DMS53 (cell line): ENCODE measurements around the gene TXNRD1.
A peak's percentile ranks its signal among the peaks of the same experiment; 100 is the strongest.
"Not testable (repeated sequence)": the region's sequence is repeated elsewhere in the genome, so short reads cannot be mapped to it uniquely, and the experiment has no call there.

ENCODE experiments used
- DNase-seq: peaks from one replicate; lab custom pipeline; 2025; lab: John Stamatoyannopoulos, UW

TXNRD1 gene

DNA sequence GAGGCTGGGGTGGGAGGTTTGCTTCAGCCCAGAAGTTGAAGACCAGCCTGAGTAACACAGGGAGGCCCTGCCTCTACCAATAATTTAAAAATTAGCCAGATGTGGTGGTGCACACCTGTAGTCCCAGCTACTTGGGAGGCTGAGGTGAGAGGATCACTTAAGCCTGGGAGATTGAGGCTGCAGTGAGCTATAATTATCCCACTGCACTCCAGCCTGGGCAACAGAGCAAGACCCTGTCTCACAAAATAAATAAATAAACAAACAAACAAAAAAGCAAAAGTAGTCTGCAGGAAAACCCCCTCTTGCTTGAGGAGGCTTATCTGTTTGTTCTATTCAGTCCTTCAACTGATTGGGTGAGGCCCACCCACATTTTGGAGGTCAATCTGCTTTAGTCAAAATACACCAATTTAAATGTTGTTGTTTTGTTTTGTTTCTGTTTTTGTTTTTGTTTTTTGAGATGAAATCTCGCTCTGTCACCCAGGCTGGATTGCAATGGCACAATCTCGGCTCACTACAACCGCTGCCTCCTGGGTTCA is 24.9 kb upstream of the TXNRD1 start:
- no peak for DNase-seq

DNA sequence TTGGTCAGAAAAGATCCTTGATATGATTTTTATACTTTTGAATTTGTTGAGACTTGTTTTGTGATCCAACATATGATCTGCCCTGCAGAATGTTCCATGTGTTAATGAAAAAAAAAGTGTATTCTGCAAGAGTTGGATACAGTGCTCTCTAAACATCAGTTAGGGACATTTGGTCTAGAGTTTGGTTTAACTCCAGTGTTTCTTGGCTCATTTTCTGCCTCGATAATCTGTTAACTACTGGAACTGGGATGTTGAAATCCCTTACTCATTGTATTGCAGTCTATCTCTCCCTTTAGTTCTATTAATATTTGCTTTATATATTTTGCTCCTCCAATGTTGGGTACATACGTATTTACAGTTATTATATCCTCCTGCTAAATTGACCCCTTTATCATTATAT is 18.3 kb upstream of the TXNRD1 start:
- DNase-seq, result no peak

DNA sequence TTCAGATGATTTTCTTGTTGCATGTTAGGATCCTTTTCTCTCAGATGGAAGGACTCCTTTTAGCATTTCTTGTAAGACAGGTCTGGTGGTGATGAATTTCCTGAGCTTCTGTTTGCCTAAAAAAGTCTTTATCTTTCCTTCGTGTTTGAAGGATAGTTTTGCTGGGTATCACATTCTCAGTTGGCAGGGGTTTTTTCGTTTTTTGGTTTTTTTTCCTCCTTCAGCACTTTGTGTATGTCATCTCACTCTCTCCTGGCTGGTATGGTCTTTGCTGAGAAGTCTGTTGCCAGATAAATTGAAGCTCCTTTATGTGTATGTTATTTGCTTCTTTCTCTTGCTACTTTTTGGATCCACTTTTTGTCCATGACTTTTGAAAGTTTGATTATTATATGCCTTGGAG is 15.6 kb upstream of the TXNRD1 start:
- DNase-seq, result no peak

DNA sequence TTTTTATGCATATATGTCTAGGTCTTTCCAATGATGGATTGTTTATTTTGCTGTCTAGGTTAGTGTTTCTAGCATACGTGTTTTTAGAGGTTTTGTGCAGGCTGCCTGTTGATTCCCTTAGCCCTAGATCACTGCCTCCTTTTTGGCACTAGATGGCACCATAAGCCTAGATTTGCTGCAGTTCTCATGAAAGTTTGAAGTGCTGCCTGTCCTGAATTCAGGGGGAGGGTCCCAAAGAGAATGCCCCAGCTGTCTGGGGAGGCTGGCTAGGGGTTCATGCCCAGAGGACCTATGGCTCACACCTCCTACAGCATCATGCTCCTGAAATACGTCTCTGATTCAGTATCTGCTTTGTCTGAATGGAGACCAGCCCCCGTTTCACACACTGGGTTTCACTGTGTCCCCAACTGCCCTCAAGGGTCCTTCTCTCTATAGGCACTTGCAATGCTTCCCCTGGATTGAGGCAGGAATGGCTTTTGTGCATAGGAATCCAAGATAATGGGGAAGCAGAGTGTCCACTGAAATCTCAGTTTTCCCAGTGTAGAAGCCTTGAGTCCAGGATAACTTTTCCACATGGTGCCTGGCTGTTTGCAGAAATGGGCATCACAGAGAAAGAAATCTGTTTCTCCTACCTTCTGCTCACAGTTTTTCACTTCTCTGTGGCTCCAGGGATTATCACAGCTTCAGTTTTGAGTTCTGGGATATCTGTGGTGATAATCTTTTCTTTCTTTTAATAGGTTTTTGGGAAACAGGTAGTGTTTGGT is 14.2 kb upstream of the TXNRD1 start:
- DNase-seq, result peak; percentile 82

DNA sequence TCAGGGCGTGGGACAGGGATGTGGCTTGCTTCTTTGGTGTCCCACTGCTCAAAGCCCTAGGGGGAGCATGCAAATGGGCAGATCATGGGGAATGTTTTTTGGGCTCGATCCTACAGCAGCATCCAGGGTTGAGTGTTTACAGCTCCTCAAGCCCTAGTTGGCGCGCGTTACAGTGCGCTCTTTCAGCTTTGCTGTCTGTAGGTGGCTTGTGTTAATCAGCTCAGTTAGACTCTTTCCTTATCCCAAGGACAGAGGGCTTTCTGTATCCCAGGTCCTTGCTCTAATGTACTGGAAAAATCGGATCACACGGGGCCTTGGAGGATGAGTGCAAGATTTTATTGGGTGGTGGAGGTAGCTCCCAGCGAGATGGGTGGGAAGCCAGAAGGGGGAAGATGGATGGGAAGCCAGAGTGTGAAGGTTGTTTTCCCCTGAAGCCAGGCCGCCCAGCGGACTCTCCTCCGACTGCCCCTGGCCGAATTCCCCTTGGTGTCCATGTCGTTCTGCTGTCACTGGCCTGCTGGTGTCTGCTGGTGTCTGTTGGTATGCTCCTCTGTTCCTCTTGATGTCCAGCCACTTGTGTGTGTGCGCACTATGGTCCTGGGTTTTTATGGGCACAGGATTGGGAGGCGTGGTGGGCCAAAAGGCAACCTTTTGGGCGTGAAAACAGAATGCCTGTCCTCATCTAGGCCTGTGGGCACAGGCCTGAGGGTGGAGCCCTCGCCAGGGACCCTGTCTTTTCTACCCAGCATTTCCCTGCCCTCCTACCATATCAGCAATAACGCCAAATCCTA is 10.7 kb upstream of the TXNRD1 start:
- DNase-seq, result no peak

DNA sequence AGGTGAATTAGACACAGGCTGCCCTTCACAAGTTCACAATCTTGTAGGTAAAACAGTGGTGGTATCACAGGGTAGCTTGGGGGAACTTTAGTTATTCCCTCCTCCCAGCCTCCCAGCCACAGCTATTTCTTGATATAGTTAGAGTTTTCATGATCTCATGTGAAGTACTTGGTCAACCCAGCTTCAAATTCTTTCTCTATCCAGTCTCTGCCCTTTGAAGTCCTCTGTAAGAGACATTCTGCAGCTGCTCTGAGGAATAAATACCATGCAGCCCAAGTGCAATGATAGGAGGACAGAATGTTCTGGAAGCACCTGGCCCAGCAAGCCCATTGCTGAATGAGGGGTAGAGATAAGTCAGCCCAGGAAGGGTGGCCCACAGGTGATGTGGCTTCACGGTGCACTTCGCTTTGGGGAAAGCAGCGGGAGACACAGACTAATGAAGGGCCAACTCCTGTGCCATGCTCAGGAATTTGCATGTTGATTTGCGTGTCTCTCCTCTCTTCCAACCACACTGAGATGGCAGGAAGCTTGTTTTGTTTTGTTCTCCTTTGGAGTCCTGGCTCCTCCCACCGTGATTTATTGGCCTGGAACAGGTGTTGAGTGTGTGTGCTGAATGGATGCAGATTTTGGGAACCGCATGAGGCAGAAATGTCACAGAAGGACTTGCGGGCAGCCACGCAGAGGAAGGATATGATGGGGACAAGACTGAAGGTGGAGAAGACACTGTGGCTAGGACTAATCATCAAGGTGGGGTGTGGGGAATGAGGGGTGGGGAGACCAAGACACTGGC is 8.0 kb upstream of the TXNRD1 start:
- DNase-seq, result no peak

DNA sequence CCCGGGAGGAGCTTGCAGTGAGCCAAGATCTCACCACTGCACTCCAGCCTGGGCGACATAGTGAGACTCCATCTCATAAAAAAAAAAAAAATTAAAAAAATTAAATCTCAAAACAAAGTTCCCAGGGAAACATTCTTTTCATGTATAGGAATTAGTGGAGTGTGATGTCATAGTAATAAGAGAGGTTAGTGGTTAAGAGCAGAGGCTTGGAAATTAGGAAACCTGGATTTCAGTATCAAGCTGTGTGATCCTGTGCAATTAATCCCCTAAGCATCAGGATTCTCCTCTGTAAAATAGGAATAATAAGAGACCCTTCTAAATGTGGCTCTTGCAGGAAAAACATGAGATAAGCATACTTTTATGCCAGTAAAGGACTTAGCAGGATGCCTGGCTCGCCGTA is 3.1 kb upstream of the TXNRD1 start:
- no peak for DNase-seq

DNA sequence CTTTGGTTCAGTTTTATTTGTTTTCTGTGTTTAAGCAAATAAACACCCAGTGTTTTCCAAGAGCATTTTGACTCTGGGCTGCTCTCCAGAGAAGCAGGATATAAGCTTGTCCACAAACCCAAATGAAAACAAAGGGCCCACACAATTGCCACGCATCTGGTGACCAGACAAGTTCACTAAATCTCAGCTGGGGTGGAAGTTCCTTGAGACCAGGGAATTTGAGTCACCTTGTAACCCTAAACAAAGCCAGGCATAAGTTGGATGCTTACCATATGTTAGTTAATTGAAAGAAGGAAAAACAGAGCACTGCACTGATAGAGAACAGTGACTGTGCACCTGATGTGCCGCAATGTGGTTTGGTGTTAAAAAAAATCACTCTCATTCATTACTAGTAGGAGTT is 1.6 kb upstream of the TXNRD1 start:
- DNase-seq, result peak; percentile 79

DNA sequence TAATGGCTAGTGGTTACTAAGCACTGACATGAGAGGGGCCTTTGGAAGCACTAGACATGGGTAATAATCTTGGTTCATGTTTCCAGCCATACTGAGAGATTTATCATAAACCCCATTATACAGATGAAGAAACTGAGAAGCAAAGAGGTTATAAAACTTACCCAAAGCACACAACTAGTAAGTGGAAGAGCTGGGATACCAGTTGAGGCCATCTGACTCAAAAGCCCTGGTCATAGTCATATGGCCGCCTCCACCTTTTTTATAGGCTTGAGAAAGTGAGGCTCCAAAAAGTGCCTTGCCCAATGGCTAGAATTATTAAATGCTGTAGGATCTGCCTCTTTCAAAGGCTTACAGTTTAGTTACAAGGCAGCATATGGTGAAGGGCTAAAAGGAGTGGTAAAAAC is 944 bp downstream of the TXNRD1 start:
- peak; percentile 47 for DNase-seq

DNA sequence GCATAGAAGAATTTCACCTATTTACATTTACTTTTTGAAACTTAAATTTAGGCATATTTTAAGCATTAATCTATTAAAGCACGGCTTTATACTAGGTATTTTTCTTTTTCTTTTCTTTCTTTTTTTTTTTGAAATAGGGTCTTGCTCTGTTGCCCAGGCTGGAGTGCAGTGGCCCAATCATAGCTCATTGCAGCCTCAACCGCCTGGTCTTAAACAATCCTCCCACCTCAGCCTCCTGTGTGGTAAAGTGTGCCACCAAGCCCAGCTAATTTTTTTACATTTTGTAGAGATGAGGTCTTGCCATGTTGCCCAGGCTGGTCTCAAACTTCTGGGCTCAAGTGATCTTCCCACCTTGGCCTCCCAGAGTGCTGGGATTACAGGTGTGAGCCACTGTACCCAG is 2.9 kb downstream of the TXNRD1 start:
- DNase-seq, result not testable (repeated sequence)

DNA sequence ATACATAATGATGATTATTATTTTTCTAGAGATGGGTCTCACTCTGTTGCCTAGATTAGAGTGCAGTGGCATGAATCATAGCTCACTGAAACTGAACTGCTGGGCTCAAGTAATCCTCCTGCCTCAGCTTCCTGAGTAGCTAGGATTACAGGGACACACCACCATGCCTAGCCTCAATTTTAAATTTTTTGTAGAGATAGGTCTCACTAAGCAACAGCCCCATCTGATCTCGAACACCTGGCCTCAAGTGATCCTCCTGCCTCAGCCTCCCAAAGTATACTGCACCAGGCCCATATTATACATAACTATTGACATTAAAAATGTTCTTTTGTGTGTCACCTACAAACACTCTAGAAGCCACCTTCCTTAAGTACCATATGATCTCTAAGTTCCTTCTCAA is 3.4 kb downstream of the TXNRD1 start:
- DNase-seq, result peak; percentile 72

DNA sequence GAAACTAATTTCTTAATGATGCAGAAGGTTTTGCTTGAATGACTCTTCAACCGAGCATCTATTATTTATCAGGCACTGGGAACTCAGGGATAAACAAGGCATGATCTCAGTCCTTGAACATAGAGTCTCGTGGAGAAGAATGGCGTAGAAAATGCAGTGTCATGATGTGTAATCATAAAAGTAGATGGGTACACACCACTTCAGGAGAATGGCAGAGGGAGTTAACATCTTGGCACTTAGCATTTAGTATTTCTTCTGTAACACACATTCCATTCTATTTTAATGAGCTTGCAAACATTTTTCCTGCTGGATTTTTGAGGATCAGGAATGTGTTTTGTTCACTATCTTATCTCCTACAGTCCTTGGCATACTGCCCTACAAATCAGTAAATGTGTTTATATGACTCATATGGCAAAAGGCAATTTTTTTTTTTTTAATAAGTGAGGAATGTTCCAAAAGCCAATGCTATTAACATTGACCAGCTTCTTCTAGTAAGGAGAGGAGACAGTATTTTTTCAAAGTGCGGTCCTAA is 3.8 kb downstream of the TXNRD1 start:
- peak; percentile 95 for DNase-seq

DNA sequence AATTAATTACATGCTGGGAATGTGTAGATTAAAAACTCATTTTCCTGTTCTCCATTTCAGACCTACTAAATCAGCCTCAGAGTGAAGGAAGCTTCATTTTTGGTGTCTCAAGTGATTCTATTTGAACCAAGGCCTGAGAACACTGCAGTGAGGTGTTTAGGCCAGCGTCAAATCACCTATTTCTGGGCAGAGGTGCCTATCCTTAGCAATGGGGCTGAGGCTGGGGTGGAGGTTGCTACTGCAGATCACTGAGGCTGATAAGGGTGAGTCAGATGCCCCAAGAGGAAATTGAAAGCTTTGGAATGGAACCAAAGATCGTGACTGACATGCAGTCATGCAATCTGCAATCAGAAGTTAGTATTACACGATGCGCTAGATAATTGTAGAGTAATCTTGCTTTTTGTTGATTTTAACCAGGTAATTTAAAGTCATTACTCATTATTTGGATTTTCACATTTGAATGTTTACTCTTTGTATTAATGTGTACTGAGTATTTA is 4.4 kb downstream of the TXNRD1 start:
- DNase-seq, result peak; percentile 98

DNA sequence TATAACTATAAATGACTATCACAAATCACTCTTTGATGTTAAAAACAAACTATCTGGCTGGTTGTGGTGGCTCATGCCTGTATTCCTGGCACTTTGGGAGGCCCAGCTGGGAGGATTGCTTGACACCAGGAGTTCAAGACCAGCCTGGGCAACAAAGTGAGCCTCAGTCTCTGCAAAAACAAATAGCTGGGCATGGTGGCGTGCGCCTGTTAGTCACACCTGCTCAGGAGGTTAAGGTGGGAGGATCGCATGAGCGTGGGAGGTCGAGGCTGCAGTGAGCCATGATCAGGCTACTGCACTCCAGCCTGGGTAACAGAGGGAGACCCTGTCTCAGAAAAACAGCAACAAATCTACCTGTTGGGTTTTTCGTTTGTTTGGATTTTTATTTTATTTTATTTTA is 5.4 kb downstream of the TXNRD1 start:
- no peak for DNase-seq

DNA sequence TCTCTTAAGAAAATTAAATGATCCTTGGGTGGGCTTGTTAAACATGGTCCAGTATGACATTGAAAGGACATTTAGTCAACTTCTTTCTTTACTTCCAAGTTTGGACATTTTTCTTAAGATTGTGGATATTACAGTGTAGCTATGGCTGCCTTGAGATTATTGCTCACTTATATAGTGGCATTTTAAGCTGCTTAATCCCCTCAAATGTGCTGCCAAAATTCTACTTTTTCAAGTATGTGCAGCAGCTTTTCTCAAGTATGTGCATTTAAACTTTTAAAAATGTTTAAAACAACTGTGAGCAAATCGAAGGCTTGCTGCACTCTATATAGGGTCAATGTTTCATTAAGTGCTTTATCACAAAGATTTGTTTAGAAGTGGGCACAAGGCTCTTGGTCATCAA is 7.4 kb downstream of the TXNRD1 start:
- no peak for DNase-seq

DNA sequence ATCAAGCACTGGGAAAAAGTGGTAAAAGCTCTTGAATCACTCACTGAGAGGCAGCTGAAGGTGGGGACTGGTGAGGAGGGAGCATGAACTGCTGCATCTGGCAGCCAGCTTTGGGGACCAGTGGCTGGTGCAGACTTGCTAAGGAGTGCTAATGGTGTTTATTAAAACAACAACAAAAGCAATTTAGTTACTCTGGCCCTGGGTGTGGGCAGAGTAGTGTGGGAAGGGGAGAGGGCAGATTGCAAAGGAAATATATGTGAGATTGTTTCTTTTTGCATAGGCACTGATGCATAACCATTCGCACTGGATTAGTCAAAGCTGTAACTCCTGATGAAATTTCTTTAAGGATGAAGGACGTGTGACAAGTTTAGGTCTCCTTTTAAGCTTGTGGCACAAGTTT is 8.1 kb downstream of the TXNRD1 start:
- DNase-seq, result peak; percentile 35

DNA sequence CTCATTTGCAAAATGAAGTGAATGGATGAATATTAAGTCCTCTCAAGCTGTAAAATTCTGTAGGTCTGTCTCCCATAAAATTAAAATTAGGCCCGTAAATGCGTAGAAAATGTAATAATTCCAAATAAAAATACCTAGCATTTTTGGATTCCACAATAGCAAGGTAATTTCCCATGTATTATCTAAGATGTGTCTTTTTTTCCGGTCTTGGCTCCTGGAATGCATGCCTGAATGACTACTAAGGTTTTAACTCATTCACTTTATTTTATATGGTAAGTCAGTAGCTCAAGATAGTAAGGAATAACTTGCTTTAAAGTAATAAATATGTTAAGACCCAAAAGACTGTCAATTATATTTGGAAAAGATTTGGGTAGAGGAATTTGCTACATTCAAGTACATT is 11.1 kb downstream of the TXNRD1 start:
- no peak for DNase-seq

DNA sequence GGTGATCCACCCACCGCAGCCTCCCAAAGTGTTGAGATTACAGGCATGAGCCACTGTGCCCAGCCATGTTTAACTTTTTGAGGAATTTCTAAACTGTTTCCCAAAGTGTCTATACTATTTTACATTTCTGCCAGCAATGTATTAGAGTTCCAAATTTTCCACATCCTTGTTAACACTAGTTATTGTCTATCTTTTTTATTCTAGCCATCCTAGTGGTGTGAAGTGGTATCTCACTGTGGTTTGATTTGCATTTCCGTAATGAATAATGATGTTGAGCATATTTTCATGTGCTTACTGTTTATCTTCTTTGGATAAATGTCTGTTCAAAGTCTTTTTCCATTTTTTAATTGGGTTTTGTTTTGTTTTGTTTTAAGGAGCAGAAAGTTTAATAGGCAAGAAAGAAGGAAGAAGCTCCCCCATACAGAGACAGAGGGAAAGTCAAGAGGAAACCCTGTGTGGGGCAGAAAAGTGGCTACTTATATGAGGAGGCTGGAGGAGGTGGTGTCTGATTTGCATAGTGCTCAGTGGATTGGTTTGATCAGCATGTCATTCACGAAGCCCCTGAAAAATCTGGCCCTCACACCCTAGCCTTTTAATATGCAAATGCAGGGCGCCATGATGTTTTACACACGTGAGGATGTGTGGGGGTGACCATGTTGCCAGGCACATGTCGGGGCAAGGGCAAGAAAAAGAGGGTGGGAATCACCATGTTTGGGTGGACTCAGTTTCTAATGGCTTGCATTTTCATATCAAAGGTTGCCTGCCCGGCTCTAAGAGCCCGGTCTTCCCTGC is 14.9 kb downstream of the TXNRD1 start:
- DNase-seq, result peak; percentile 15

DNA sequence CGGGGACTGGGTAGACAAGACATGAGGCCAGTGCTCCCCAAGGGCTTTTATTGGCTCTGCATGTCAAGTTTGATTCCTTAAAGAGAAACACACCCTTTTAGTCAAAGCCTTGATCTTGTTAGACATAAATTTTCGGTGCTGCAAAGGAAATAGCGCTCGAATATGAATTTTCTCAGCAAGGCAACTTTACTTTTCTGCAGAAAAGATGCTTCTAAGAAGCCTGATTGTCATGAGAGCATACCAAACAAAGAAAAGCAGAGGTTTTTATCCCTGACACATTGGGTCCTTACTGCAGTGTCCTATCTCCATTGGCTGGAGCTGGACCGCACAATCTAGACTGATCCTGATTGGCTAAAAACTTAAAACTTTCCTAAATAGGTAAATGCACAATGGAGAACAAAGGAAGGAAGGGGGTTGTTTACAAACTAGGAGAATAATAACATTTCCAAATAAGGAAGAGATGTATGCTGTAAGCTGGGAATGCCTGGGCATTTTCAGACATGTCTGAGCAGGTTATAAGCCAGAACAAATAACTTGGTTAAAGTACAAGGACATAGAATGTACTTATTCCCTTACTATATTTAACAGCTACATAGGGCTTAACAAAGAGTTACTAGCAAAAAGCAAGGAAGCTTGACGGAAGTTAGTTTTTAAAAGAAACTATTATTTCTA is 17.2 kb downstream of the TXNRD1 start:
- peak; percentile 37 for DNase-seq

DNA sequence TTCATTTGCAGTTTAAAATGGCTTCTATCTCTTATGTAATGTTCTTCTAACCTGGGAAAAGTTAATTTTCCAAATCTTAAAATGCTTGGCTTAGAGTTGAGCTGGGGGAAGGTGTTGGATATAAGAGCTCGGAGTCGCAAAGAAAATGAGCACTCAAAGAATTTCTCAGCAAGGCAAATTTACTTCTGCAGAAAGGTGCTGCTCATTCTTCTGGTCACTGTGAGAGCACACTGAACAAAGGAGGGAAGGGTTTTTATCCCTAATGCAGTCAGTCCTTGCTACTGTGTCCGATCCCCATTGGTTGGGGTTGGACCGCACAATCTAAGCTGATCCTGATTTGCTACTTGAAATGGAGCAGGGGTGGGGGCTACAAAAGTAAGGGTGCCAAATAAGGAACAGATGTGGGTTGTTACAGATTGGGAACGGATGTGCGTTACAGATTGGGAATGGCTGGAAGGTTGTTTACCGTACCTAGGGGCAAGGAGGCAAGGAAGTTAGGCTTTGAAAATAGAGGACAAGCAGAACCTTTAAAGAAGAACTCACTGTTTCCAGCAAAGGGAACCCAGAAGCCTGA is 19.4 kb downstream of the TXNRD1 start:
- peak; percentile 34 for DNase-seq
